Endodermal cell (in vitro differentiated cells): Measurements from ENCODE around the gene CLMN. TPM values are rescaled to one million over a fixed set of nuclear protein-coding genes. Genes with fewer than 3 reads are reported as not detected.

Experiments
- DNase-seq: peaks from one replicate; pipeline ENCODE4 v3.0.0-alpha.2; 2017
- H3K27ac ChIP-seq: 2 replicates; pipeline ENCODE4 v1.5.1; 2013; ENCODE audit warnings: mild to moderate bottlenecking, low read depth, low read length, moderate library complexity
- H3K27me3 ChIP-seq: 2 replicates; pipeline ENCODE4 v1.6.1; 2013; ENCODE audit warnings: mild to moderate bottlenecking, low read length, moderate library complexity; ENCODE audit not compliant: insufficient read depth, control insufficient read depth, poor library complexity, severe bottlenecking
- H3K36me3 ChIP-seq: 2 replicates; pipeline ENCODE4 v1.7.0; 2013; ENCODE audit warnings: mild to moderate bottlenecking, low read length, moderate library complexity; ENCODE audit not compliant: control insufficient read depth, insufficient read depth
- H3K4me1 ChIP-seq: one replicate; pipeline ENCODE4 v1.7.0; 2013; ENCODE audit warnings: low read length; ENCODE audit not compliant: control insufficient read depth, insufficient read depth
- H3K4me3 ChIP-seq: 2 replicates; pipeline ENCODE4 v1.5.1; 2013; ENCODE audit warnings: mild to moderate bottlenecking, low read length, moderate library complexity
- H3K9ac ChIP-seq: 2 replicates; pipeline ENCODE4 v1.6.1; 2013; ENCODE audit warnings: mild to moderate bottlenecking, low read length, moderate library complexity; ENCODE audit not compliant: poor library complexity, severe bottlenecking; ENCODE audit errors: extremely low read depth
- H3K9me3 ChIP-seq: 2 replicates; pipeline ENCODE4 v1.6.1; 2013; ENCODE audit warnings: mild to moderate bottlenecking, low read length, moderate library complexity; ENCODE audit not compliant: control insufficient read depth
- H3K27ac Mint-ChIP-seq: 2 replicates; pipeline ENCODE4 v1.8.0; 2020; ENCODE audit warnings: mixed read lengths
- H3K27me3 Mint-ChIP-seq: 2 replicates; pipeline ENCODE4 v1.8.0; 2021; ENCODE audit warnings: mild to moderate bottlenecking, mixed read lengths; ENCODE audit not compliant: insufficient read depth
- H3K36me3 Mint-ChIP-seq: 2 replicates; pipeline ENCODE4 v1.8.0; 2020; ENCODE audit warnings: low read depth, mixed read lengths
- H3K4me1 Mint-ChIP-seq: 2 replicates; pipeline ENCODE4 v1.8.0; 2020; ENCODE audit warnings: mixed read lengths
- H3K4me3 Mint-ChIP-seq: 2 replicates; pipeline ENCODE4 v1.8.0; 2020; ENCODE audit warnings: mild to moderate bottlenecking, moderate library complexity, mixed read lengths
- H3K9me3 Mint-ChIP-seq: 2 replicates; pipeline ENCODE4 v1.8.0; 2020; ENCODE audit warnings: mild to moderate bottlenecking, mixed read lengths
- CTCF ChIP-seq: fragments of 200-600 bp; sonication (generic); conservative IDR thresholded peaks from 2 replicates; pipeline ENCODE4 v1.5.0; 2021; ENCODE audit warnings: antibody characterized with exemption, mild to moderate bottlenecking
- WGBS, 2 experiments: methylation state at CpG; one replicate each; pipeline versions ENCODE4 v1.1.5 to v1.1.7; 2013; ENCODE audit warnings: missing lambda C conversion rate in 2 of 2, mixed read lengths in 1 of 2; ENCODE audit not compliant: insufficient coverage in 1 of 2, insufficient read length in 1 of 2; 5-methylcytosine and 5-hydroxymethylcytosine counted together
- total RNA-seq, 2 donors: library from RNA; stranded (reverse); fragmentation: NEBNext Ultra II Directional in 1 of 2; extraction: Animal tissue kit (Norgen Biotek cat#: 25700) in 1 of 2; gene quantifications; 2 replicates in 1 of 2; 3 replicates in 1 of 2; pipeline ENCODE4 v1.2.1, GENCODE V29; 2021

The CLMN gene
- total RNA-seq, 2 donors from 2014 or later, result 9.5 to 11.7 TPM

- H3K9me3 ChIP-seq, result peaks cover 9% of the 10 kb centered on the region
- no peaks in the 10 kb centered on the region for H3K4me1 ChIP-seq
- H3K4me1 Mint-ChIP-seq, result peaks cover 24% of the 10 kb centered on the region
- H3K27ac ChIP-seq, result no peak overlapping the region
- no peak for DNase-seq
- H3K27me3 Mint-ChIP-seq, result no peaks in the 10 kb centered on the region
- no peaks in the 10 kb centered on the region for H3K27me3 ChIP-seq
- no peaks in the 10 kb centered on the region for H3K36me3 ChIP-seq
- no peak for TF ChIP-seq CTCF
- H3K9me3 Mint-ChIP-seq, result peaks cover 11% of the 10 kb centered on the region
- H3K4me3 Mint-ChIP-seq, result no peak overlapping the region
- peaks cover 19% of the 10 kb centered on the region for H3K36me3 Mint-ChIP-seq
- WGBS, 2 experiments, result 89 to 94% methylated on average over 6 to 7 of the region's 7 CpGs
- H3K9ac ChIP-seq, result no peak overlapping the region
- H3K27ac Mint-ChIP-seq, result peak overlapping the region; percentile 17
- no peak overlapping the region for H3K4me3 ChIP-seq
These were observed 119.3 kb downstream of the CLMN start for GRCh38 chr14:95200404-95200803.

- H3K4me1 Mint-ChIP-seq, result peaks cover 24% of the 10 kb centered on the region
- H3K9ac ChIP-seq, result no peak overlapping the region
- 68 to 77% methylated on average over 3 to 8 of the region's 8 CpGs for WGBS, 2 experiments
- no peak overlapping the region for H3K4me3 Mint-ChIP-seq
- H3K36me3 Mint-ChIP-seq, result peaks cover 13% of the 10 kb centered on the region
- H3K4me3 ChIP-seq, result no peak overlapping the region
- no peaks in the 10 kb centered on the region for H3K9me3 ChIP-seq
- no peaks in the 10 kb centered on the region for H3K27me3 Mint-ChIP-seq
- DNase-seq, result peak; percentile 60
- H3K27ac ChIP-seq, result no peak overlapping the region
- no peaks in the 10 kb centered on the region for H3K27me3 ChIP-seq
- H3K9me3 Mint-ChIP-seq, result peaks cover 5% of the 10 kb centered on the region
- no peak overlapping the region for H3K27ac Mint-ChIP-seq
- TF ChIP-seq CTCF, result no peak
- H3K36me3 ChIP-seq, result no peaks in the 10 kb centered on the region
- H3K4me1 ChIP-seq, result no peaks in the 10 kb centered on the region
These were observed 120.3 kb downstream of the CLMN start for GRCh38 chr14:95199298-95199983.

- no peak for TF ChIP-seq CTCF
- Histone ChIP-seq H3K9ac (no peak overlapping the region), H3K4me1 (no peaks in the 10 kb centered on the region), H3K9me3 (no peaks in the 10 kb centered on the region), H3K27ac (no peak overlapping the region), H3K27me3 (no peaks in the 10 kb centered on the region), H3K4me3 (no peak overlapping the region), H3K36me3 (no peaks in the 10 kb centered on the region)
- Mint-ChIP-seq H3K4me1 (peaks cover 24% of the 10 kb centered on the region), H3K36me3 (peaks cover 2% of the 10 kb centered on the region), H3K9me3 (no peaks in the 10 kb centered on the region), H3K27me3 (no peaks in the 10 kb centered on the region), H3K27ac (no peak overlapping the region), H3K4me3 (no peak overlapping the region)
- peak; percentile 33 for DNase-seq
- WGBS, 2 experiments, result 90 to 93% methylated on average over 2 to 9 of the region's 9 CpGs
These were observed 121.4 kb downstream of the CLMN start for GRCh38 chr14:95198320-95198719.
